HepG2 (cell line): Measurements from ENCODE around the gene NT5DC2. TPM values are rescaled to one million over a fixed set of nuclear protein-coding genes. Genes with fewer than 3 reads are reported as not detected.

ENCODE experiments used
- ARID4A ChIP-seq: sonication (generic); formaldehyde crosslinking; IDR thresholded peaks from 2 replicates; pipeline ENCODE4 v1.5.0; 2020; ENCODE audit warnings: mild to moderate bottlenecking, missing genetic modification reagents, borderline replicate concordance
- ELF3 ChIP-seq: IDR thresholded peaks from 2 replicates; pipeline ENCODE4 v1.6.1; 2016; ENCODE audit warnings: missing genetic modification reagents, missing compliant biosample characterization
- FOSL2 ChIP-seq: sonication (generic); formaldehyde crosslinking; IDR thresholded peaks from 2 replicates; pipeline ENCODE4 v1.4.0; 2020; ENCODE audit warnings: missing genetic modification reagents
- FOXK1 ChIP-seq: sonication (generic); formaldehyde crosslinking; IDR thresholded peaks from 2 replicates; pipeline ENCODE4 v1.4.0; 2020; ENCODE audit warnings: low read depth, missing genetic modification reagents, borderline replicate concordance
- HOXA5 ChIP-seq: sonication (generic); formaldehyde crosslinking; IDR thresholded peaks from 2 replicates; pipeline ENCODE4 v1.4.0; 2020; ENCODE audit warnings: missing genetic modification reagents
- MATR3 ChIP-seq: sonication (generic); formaldehyde crosslinking; IDR thresholded peaks from 2 replicates; pipeline ENCODE4 v1.4.0; 2020; ENCODE audit warnings: missing genetic modification reagents
- MED1 ChIP-seq: sonication (generic); formaldehyde crosslinking; IDR thresholded peaks from 2 replicates; pipeline ENCODE4 v1.4.0; 2020; ENCODE audit warnings: missing genetic modification reagents
- PHF21A ChIP-seq: sonication (generic); formaldehyde crosslinking; IDR thresholded peaks from 2 replicates; pipeline ENCODE4 v1.5.0; 2020; ENCODE audit warnings: mild to moderate bottlenecking, missing genetic modification reagents
- PPARG ChIP-seq: conservative IDR thresholded peaks from 2 replicates; pipeline ENCODE4 v1.6.1; 2016; ENCODE audit warnings: missing biosample characterization, missing genetic modification reagents
- SAP130 ChIP-seq: IDR thresholded peaks from 2 replicates; pipeline ENCODE4 v1.6.1; 2016; ENCODE audit warnings: low read depth
- SMAD3 ChIP-seq: sonication (generic); formaldehyde crosslinking; IDR thresholded peaks from 2 replicates; pipeline ENCODE4 v1.4.0; 2020; ENCODE audit warnings: missing genetic modification reagents
- ZMAT3 ChIP-seq: sonication (generic); formaldehyde crosslinking; conservative IDR thresholded peaks from 2 replicates; pipeline ENCODE4 v1.7.0; 2021; ENCODE audit warnings: missing genetic modification reagents
- ZNF296 ChIP-seq: sonication (generic); formaldehyde crosslinking; conservative IDR thresholded peaks from 2 replicates; pipeline ENCODE4 v1.5.0; 2020; ENCODE audit warnings: mild to moderate bottlenecking, missing genetic modification reagents
- ZNF326 ChIP-seq: sonication (generic); formaldehyde crosslinking; IDR thresholded peaks from 2 replicates; pipeline ENCODE4 v1.4.0; 2020; ENCODE audit warnings: missing genetic modification reagents, borderline replicate concordance
- ZNF564 ChIP-seq: sonication (generic); formaldehyde crosslinking; IDR thresholded peaks from 2 replicates; pipeline ENCODE4 v1.8.1; 2023; ENCODE audit warnings: mild to moderate bottlenecking, missing genetic modification reagents
- polyA plus RNA-seq, 8 experiments: library from polyadenylated mRNA; depleted of rRNA in 3 of 8; stranded (reverse) in 7 of 8; unstranded in 1 of 8; fragments of >200 nt; fragmentation: Illumina TruSeq in 4 of 8; extraction: Trizol in 4 of 8; gene quantifications; 2 replicates each; pipeline versions ENCODE4 v1.2.1 to v1.2.3, GENCODE V29; 2011 to 2016; ENCODE audit warnings: low read depth in 4 of 8, missing spikeins in 1 of 8, mixed read lengths in 1 of 8; ENCODE audit not compliant: insufficient read depth in 1 of 8
- total RNA-seq, 5 experiments: library from RNA; depleted of rRNA; stranded (reverse); fragments of >200 nt; fragmentation: Illumina TruSeq; extraction: Trizol; gene quantifications; 2 replicates each; pipeline ENCODE4 v1.2.3, GENCODE V29; 2016; ENCODE audit warnings: low read depth in 1 of 5
- TF ChIP-seq, protein P1 (sequence below): sonication (generic); formaldehyde crosslinking; IDR thresholded peaks from one replicate; pipeline ENCODE4 v1.5.1; 2020; ENCODE audit warnings: mild to moderate bottlenecking, missing genetic modification reagents; ENCODE audit errors: not compliant biosample characterization
- TF ChIP-seq, protein P2 (sequence below): sonication (generic); formaldehyde crosslinking; IDR thresholded peaks from 2 replicates; pipeline ENCODE4 v1.5.1; 2020; ENCODE audit warnings: missing genetic modification reagents, mild to moderate bottlenecking, borderline replicate concordance

The NT5DC2 gene
- total and polyA plus RNA-seq, 2 of the 13 experiments (the other 11 are each of a cell fraction or from before 2014, with no cell fraction given) = 131 to 240 TPM

GRCh38 chr3:52532517-52532837, 1.2 kb downstream of the NT5DC2 start (continued):
- TF ChIP-seq, protein P1, sequence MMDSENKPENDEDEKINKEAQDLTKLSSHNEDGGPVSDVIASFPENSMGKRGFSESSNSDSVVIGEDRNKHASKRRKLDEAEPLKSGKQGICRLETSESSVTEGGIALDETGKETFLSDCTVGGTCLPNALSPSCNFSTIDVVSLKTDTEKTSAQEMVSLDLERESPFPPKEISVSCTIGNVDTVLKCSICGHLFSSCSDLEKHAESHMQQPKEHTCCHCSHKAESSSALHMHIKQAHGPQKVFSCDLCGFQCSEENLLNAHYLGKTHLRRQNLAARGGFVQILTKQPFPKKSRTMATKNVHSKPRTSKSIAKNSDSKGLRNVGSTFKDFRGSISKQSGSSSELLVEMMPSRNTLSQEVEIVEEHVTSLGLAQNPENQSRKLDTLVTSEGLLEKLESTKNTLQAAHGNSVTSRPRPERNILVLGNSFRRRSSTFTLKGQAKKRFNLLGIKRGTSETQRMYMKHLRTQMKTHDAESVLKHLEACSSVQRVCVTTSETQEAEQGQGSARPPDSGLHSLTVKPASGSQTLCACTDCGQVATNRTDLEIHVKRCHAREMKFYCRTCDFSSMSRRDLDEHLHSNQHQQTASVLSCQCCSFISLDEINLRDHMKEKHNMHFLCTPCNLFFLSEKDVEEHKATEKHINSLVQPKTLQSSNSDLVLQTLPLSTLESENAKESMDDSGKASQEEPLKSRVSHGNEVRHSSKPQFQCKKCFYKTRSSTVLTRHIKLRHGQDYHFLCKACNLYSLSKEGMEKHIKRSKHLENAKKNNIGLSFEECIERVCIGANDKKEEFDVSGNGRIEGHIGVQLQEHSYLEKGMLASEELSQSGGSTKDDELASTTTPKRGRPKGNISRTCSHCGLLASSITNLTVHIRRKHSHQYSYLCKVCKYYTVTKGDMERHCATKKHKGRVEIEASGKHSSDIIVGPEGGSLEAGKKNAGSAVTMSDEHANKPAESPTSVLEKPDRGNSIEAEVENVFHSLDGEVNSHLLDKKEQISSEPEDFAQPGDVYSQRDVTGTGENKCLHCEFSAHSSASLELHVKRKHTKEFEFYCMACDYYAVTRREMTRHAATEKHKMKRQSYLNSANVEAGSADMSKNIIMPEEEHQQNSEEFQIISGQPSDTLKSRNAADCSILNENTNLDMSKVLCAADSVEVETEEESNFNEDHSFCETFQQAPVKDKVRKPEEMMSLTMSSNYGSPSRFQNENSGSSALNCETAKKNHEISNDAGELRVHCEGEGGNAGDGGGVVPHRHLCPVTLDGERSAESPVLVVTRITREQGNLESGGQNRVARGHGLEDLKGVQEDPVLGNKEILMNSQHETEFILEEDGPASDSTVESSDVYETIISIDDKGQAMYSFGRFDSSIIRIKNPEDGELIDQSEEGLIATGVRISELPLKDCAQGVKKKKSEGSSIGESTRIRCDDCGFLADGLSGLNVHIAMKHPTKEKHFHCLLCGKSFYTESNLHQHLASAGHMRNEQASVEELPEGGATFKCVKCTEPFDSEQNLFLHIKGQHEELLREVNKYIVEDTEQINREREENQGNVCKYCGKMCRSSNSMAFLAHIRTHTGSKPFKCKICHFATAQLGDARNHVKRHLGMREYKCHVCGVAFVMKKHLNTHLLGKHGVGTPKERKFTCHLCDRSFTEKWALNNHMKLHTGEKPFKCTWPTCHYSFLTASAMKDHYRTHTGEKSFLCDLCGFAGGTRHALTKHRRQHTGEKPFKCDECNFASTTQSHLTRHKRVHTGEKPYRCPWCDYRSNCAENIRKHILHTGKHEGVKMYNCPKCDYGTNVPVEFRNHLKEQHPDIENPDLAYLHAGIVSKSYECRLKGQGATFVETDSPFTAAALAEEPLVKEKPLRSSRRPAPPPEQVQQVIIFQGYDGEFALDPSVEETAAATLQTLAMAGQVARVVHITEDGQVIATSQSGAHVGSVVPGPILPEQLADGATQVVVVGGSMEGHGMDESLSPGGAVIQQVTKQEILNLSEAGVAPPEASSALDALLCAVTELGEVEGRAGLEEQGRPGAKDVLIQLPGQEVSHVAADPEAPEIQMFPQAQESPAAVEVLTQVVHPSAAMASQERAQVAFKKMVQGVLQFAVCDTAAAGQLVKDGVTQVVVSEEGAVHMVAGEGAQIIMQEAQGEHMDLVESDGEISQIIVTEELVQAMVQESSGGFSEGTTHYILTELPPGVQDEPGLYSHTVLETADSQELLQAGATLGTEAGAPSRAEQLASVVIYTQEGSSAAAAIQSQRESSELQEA (CRISPR knock-in tag) = no peak
- TF ChIP-seq HOXA5 (CRISPR knock-in tag) (no peak), MED1 (peak; percentile 40; the same call in 1 of the 2 replicates), SAP130 (peak; percentile 67; the same call in 1 of the 2 replicates), PHF21A (CRISPR knock-in tag) (peak; percentile 28; the same call in 1 of the 2 replicates), ELF3 (CRISPR knock-in tag) (0 out of 2 replicates have a peak, but pooled peaks have one; percentile 22), ZMAT3 (CRISPR knock-in tag) (peak; percentile 60; the same call in 1 of the 2 replicates), ZNF296 (CRISPR knock-in tag) (no peak), SMAD3 (CRISPR knock-in tag) (peak; percentile 50; the same call in 1 of the 2 replicates), PPARG (CRISPR knock-in tag) (peak; percentile 71; the same call in 1 of the 2 replicates), ARID4A (peak; percentile 27; the same call in 1 of the 2 replicates), FOXK1 (CRISPR knock-in tag) (peak; percentile 16; the same call in 1 of the 2 replicates), ZNF564 (0 out of 2 replicates have a peak, but pooled peaks have one; percentile 55), FOSL2 (CRISPR knock-in tag) (peak; percentile 64), MATR3 (CRISPR knock-in tag) (no peak), ZNF326 (CRISPR knock-in tag) (0 out of 2 replicates have a peak, but pooled peaks have one; percentile 28)
- TF ChIP-seq, protein P2, sequence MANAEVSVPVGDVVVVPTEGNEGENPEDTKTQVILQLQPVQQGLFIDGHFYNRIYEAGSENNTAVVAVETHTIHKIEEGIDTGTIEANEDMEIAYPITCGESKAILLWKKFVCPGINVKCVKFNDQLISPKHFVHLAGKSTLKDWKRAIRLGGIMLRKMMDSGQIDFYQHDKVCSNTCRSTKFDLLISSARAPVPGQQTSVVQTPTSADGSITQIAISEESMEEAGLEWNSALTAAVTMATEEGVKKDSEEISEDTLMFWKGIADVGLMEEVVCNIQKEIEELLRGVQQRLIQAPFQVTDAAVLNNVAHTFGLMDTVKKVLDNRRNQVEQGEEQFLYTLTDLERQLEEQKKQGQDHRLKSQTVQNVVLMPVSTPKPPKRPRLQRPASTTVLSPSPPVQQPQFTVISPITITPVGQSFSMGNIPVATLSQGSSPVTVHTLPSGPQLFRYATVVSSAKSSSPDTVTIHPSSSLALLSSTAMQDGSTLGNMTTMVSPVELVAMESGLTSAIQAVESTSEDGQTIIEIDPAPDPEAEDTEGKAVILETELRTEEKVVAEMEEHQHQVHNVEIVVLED = no peak
